ENCODE data around the gene PROX2.

- no peak for TF ChIP-seq POLR2AphosphoS5 (IDR thresholded peaks at IDR 0.05; ENCODE audit: low read depth, low read length)
- TF ChIP-seq TAF1 (IDR thresholded peaks at IDR 0.05; ENCODE audit: borderline replicate concordance, low read depth, low read length), result no peak
- no peak for TF ChIP-seq POLR2A (IDR thresholded peaks at IDR 0.05; ENCODE audit: low read depth, low read length)
Observed at GRCh38 chr14:74835645-74836250, 40.2 kb downstream of the PROX2 start.
